GM18873 (cell line): ENCODE results near the gene SSBP2.

ENCODE experiments used
- ATAC-seq: cut with Tn5 transposase; IDR thresholded peaks from one replicate; pipeline ENCODE4 v1.9.1; 2021; ENCODE audit warnings: mild to moderate bottlenecking, moderate library complexity, moderate number of reproducible peaks; ENCODE audit not compliant: unreplicated experiment, low FRiP score

SSBP2 gene

GRCh38 chr5:81751009-81751835 is at the start of gene SSBP2:
TSS of gene SSBP2 (minus strand) at chr5:81751097. CDS start at chr5:81751042, 55 bp downstream.
- ATAC-seq: peak; percentile 73

DNA sequence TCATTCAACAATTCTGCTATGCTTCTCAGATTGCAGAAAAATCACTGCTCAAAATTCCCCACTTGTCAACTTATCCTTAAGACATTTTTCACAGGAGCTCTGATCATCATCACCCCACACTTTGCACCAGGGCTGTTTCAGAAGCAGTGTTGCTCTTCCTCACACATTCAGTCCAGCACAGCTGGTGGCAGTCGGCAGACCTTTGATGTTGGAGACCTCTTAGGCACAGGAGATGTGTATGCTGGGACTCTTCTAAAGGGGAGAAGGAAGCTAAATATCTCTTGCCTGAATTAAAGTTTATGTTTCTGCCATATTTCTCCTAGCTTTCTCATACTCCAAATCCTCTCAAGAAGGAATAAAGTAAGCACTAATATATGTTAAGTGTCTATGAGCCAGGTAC is 44.8 kb upstream of the SSBP2 start:
- no peak for ATAC-seq

- ATAC-seq: no peak
Observed at GRCh38 chr5:81794226-81794625, 43.3 kb upstream of the SSBP2 start.

DNA sequence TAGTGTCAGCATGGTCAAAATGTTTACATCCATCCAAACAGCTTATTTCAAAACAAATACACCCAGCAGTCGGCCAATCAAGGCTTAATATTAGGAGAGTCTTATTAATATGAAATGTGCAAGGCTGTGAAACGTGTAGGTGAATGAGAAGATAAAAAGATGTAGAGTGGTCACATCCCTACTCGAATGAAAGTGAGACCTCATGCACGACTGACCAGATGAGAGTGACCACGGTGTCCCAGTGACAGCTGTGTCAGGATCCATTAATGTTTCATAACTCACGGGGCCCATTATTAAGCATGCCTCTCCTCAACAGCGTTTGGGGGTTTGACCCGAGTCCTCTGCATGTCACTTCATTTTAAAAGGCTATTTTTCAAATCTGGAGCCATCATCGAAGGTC is 39.4 kb upstream of the SSBP2 start:
- ATAC-seq: no peak

DNA sequence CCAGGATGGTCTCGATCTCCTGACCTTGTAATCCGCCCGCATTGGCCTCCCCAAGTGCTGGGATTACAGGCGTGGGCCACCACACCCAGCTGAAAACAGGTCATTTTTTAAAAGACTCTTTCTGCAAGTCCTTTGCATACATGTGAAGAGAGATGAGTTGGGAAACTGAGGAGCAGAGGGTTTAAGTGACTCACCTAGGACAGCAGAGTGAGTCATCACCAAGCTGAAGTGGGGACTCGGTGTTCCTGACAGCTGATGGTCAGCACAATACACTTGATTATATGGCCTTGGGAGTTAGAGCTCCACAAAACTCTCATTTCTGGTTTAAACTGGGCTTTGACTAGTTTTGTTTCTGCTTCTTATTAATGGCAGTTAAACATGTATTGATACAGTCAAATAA is 38.1 kb upstream of the SSBP2 start:
- no peak for ATAC-seq

DNA sequence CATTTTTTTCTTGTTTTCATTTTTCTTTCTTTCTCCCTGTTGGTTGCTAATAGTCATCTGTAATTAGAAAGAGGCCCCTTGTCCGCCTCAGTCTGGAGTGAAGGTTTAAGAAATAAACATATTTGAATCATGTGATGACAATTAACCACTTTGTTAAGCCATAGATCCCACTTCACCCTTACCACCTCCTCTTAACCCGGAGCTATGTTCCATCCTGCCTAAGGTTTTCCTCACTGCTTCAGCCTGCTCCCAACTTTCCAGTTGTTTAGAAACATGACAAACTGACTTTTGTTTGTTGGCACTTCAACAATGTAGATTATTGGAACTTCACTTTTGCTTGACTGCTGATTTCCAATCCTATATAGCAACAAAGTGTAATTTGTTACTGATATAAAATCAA is 37.4 kb upstream of the SSBP2 start:
- no peak for ATAC-seq

GRCh38 chr5:81787474-81788242 is 36.8 kb upstream of the SSBP2 start:
- ATAC-seq: no peak

DNA sequence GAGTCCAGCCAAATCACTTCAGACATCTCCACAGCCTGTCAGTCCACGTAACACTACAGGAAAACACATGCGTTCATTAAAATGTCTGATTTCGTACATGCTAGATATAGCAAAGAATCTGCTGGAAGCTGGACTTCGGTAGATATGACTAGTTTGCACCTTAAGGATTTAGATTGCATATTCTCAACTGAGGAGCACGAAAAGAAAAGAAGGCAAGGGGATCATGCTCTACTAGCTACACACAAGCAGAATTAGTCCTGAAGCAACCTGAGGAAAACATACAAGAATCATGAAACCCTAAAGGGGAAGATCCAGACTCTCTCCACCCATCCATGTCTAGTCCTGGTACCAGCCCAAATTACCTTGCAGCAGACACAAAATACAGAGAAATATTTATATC is 36.1 kb upstream of the SSBP2 start:
- no peak for ATAC-seq

DNA sequence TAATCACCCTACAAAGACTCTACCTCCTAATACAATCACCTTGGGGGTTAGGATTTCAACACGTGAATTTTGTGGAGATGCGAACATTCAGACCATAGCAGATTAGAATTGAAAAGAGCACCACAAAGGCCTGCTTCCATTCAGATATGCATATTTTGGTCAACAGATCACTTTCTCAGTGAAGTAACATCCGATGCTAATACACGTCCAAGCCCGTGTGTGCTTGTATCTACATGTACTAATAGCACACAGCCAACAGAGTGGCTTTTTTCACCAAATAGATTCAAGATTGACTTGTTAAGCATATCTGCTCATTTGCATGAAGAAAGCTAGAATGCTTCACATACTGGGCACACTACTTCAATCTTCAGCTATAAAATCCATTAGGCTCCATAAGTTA is 35.6 kb upstream of the SSBP2 start:
- ATAC-seq: no peak

GRCh38 chr5:81785322-81785721 is 34.4 kb upstream of the SSBP2 start:
- no peak for ATAC-seq

DNA sequence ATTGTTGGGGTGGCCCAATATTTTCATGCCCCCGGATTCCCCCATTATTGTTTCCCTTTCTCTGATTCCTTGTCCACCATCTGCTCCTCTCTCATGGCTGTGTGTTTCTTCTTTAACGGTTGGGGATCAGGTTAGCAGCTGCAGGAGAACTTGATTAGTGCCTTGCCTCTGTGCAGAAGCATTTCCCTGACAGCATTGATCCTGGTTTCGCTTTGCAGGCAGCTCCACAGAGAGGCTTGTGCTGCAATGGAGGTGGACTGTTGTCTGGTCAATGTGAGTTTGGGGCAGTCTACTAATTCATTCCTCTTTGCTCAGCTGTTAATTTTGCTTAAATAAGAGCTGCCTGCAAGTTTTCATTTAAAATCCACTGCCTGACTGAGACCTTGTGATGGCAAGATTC is 32.5 kb upstream of the SSBP2 start:
- no peak for ATAC-seq

DNA sequence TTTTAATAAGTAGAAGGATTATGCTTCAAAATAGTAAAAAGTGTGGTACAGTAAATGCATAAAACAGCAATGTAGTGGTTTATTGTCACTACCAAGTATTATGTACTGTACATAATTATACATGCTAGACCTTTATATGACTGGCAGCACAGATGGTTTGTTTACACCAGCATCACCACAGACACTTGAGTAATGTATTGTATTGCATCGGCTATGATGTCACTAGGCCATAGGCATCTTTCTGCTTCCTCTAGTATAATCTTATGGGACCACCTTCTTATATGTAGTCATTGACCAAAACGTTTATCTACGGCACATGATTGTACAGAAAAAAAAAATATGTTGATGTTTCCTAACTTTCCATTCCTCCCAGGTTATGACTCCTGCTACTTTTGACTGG is 31.9 kb upstream of the SSBP2 start:
- ATAC-seq: no peak

- peak; percentile 9 for ATAC-seq
Observed at GRCh38 chr5:81779916-81780266, 29.0 kb upstream of the SSBP2 start.

GRCh38 chr5:81779125-81779915 is 28.4 kb upstream of the SSBP2 start:
- ATAC-seq: peak; percentile 88

GRCh38 chr5:81778642-81779041 is 27.7 kb upstream of the SSBP2 start:
- ATAC-seq: no peak

DNA sequence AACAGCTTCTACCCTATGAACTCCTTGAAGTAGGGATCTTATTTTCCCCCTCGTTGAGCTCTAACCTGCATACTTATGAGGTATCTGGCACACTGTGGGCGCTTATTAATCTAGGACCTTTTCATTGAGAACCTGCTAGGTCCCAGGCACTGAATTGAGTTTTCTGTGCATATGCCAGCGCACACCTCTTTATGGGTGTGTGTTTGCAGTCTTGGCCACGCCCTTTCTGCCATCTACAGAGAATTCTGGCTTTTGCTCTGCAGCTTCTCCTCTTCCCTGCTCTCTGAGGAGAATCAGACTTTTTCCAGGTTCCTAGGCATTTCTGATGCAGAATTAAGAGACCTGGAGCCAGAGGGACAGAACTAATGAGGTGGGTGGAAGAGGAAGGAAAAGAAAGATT is 25.4 kb upstream of the SSBP2 start:
- ATAC-seq: no peak

GRCh38 chr5:81774374-81774773 is 23.5 kb upstream of the SSBP2 start:
- ATAC-seq: no peak

- ATAC-seq: no peak
Observed at GRCh38 chr5:81773574-81773973, 22.7 kb upstream of the SSBP2 start.

DNA sequence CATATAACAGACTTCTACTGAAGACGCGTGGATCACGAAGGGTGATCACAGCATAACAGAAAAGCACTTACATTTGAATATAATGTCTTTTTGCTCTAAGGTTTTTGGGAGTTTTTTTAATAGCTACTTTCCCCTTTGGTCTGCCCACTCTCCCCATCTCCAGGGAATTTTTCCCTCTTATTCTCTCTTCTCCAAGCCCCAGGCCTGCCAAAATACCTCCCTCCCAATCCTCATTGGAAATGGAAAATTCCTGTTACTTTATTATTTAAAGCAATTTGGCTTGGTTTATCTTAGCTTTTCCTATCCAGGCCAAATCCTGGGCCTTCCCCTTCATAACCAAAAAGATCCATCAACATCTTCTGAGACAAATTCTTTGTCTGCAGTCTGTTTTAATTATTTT is 22.3 kb upstream of the SSBP2 start:
- ATAC-seq: no peak

DNA sequence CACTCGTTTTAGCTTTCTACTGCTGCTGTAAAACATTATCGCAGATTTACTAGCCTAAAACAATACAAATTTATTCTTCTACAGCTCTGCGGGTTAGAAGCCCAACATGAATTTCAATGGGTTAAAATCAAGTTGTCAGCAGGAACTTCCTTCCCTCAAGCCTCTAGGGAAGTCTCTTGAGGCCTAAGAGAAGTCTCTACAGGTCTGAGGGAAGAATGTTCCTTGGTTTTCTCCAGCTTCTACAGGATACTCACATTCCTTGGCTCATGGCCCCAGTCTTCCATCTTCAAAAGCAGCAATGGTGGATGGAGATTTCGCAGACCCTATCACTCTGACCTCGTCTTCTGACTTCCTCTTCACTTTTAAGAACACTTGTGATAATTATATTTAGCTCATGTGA is 21.6 kb upstream of the SSBP2 start:
- ATAC-seq: no peak

DNA sequence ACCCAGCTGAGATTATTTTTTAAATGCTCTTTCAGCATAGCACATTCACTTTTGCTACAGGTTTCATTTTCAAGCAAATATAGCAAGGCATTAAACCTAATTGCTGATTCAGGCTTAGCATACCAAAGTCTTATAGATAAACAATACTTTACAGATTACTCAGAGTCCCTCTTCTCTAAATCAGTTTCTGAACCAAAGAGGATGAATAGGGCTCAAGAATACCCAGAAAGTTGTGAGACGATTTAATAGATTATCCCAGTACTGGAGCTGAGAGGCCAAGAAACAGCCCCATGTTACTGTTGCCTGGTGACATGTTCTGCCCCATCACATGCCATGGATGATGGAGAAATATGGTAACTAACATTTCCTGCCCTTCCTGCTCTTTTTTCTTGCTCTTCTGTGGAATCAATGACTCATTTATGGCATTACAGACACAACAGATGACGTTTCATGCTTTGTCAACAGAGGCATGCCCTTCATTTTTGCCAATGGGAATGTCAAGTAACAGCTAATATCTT is 18.1 kb upstream of the SSBP2 start:
- ATAC-seq: no peak
